ENCODE measurements around the gene EMCN. TPM values are rescaled to one million over a fixed set of nuclear protein-coding genes. Genes with fewer than 3 reads are reported as not detected.

The EMCN gene
- total and polyA plus RNA-seq, 9 of the 15 experiments (the other 6 are each of a cell fraction or from before 2014, with no cell fraction given) = not detected

DNA sequence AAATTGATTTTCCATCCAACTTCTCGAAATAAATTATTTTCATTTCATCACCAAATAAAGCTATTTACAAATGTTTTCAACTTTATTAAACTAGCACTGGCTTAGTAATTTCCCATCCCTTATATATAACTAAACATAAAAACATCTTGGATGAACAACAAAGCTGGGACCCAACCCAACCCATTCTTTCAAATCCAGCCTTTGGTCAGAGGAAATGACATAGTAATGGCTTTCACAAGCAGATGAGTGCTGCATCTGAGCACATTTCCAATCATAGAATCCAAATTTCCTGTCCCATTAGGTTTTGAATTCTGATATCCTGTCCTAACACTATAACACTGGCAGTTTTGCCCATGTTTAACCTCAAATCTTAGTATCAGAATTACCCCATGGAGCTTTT lies 7.9 kb upstream of the EMCN start (continued):
- no peak for TF ChIP-seq MECOM (CRISPR knock-in tag; IDR thresholded peaks at IDR 0.05)
- TF ChIP-seq CHD2 (IDR thresholded peaks at IDR 0.05; ENCODE audit: low read depth, low read length) = no peak
- no peak for TF ChIP-seq SMARCA4 (IDR thresholded peaks at IDR 0.05)
- no peak for TF ChIP-seq CREM (IDR thresholded peaks at IDR 0.05; ENCODE audit: low read depth)
- TF ChIP-seq, protein P1, sequence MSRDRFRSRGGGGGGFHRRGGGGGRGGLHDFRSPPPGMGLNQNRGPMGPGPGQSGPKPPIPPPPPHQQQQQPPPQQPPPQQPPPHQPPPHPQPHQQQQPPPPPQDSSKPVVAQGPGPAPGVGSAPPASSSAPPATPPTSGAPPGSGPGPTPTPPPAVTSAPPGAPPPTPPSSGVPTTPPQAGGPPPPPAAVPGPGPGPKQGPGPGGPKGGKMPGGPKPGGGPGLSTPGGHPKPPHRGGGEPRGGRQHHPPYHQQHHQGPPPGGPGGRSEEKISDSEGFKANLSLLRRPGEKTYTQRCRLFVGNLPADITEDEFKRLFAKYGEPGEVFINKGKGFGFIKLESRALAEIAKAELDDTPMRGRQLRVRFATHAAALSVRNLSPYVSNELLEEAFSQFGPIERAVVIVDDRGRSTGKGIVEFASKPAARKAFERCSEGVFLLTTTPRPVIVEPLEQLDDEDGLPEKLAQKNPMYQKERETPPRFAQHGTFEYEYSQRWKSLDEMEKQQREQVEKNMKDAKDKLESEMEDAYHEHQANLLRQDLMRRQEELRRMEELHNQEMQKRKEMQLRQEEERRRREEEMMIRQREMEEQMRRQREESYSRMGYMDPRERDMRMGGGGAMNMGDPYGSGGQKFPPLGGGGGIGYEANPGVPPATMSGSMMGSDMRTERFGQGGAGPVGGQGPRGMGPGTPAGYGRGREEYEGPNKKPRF (IDR thresholded peaks at IDR 0.05; ENCODE audit: low read depth, low read length) = no peak
- TF ChIP-seq NFIX (CRISPR knock-in tag; IDR thresholded peaks at IDR 0.05; ENCODE audit: low read depth) = no peak
- no peak for TF ChIP-seq ZNF764 (CRISPR knock-in tag; IDR thresholded peaks at IDR 0.05; ENCODE audit: low read depth)
- TF ChIP-seq NR2C2 (CRISPR knock-in tag; IDR thresholded peaks at IDR 0.05) = no peak
- TF ChIP-seq NR2C2 (tag; IDR thresholded peaks at IDR 0.05) = no peak
- TF ChIP-seq, protein P2, sequence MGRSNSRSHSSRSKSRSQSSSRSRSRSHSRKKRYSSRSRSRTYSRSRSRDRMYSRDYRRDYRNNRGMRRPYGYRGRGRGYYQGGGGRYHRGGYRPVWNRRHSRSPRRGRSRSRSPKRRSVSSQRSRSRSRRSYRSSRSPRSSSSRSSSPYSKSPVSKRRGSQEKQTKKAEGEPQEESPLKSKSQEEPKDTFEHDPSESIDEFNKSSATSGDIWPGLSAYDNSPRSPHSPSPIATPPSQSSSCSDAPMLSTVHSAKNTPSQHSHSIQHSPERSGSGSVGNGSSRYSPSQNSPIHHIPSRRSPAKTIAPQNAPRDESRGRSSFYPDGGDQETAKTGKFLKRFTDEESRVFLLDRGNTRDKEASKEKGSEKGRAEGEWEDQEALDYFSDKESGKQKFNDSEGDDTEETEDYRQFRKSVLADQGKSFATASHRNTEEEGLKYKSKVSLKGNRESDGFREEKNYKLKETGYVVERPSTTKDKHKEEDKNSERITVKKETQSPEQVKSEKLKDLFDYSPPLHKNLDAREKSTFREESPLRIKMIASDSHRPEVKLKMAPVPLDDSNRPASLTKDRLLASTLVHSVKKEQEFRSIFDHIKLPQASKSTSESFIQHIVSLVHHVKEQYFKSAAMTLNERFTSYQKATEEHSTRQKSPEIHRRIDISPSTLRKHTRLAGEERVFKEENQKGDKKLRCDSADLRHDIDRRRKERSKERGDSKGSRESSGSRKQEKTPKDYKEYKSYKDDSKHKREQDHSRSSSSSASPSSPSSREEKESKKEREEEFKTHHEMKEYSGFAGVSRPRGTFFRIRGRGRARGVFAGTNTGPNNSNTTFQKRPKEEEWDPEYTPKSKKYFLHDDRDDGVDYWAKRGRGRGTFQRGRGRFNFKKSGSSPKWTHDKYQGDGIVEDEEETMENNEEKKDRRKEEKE (IDR thresholded peaks at IDR 0.05; ENCODE audit: borderline replicate concordance in 1 of 2, control insufficient read depth in 1 of 2, low read depth in 2 of 2, low read length in 1 of 2) = no peak
- no peak for TF ChIP-seq ZNF644 (tag; IDR thresholded peaks at IDR 0.05; ENCODE audit: low read depth)

Measured in K562 (cell line).